ENCODE measurements around the gene ZBTB20. TPM values are rescaled to one million over a fixed set of nuclear protein-coding genes. Genes with fewer than 3 reads are reported as not detected.
"Not testable (repeated sequence)": the region's sequence is repeated elsewhere in the genome, so short reads cannot be mapped to it uniquely, and the experiment has no call there.

ZBTB20 gene
- total RNA-seq, 1 experiment from 2014 or later = 0.62 TPM

- H3K36me3 ChIP-seq (replicated peaks; ENCODE audit: control insufficient read depth, insufficient read depth, low read length) = no peaks in the 10 kb centered on the region
- no peaks in the 10 kb centered on the region for H3K27me3 ChIP-seq (ENCODE audit: control insufficient read depth, insufficient read depth, low read length)
- no peak for DNase-seq
- H3K4me3 ChIP-seq (ENCODE audit: insufficient read depth, low read depth, low read length) = no peak overlapping the region
Measured at GRCh38 chr3:114709102-114709501, 438.0 kb downstream of the ZBTB20 start.

- no peaks in the 10 kb centered on the region for H3K36me3 ChIP-seq (replicated peaks; ENCODE audit: control insufficient read depth, insufficient read depth, low read length)
- H3K27me3 ChIP-seq (ENCODE audit: control insufficient read depth, insufficient read depth, low read length) = no peaks in the 10 kb centered on the region
- DNase-seq = no peak
- H3K4me3 ChIP-seq (ENCODE audit: insufficient read depth, low read depth, low read length) = no peak overlapping the region
Measured at GRCh38 chr3:114707252-114707860, 439.7 kb downstream of the ZBTB20 start.

DNA sequence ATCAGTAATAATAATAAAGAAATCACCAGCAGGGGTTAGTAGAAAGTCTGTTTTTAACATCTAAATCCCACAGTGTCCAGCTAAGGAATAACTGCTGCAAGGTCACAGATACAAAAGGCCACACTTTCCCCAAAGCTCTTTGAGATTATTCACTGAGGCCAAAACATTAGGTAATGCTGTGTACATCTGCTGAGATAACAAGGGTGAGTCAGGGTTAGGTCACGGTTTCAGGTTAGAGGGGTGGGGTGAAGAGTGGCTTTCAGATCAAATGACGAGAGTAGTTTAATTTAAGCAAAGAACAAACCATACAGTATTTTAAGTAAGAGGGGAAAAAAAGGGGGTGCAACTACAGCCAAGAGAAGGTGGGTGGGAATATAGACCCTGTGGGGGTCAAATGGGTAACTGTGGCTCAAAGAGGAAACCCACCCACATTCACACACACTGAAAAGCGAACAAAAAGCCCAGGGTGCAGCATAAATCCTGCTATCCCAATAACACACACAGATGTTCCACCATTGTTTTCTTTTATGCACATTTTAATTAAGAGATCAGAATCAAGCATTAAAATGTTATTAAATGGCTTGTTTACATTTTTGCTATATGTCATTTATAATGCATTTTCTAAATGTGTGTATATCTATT is 440.4 kb downstream of the ZBTB20 start:
- no peak for DNase-seq
- H3K4me3 ChIP-seq (ENCODE audit: insufficient read depth, low read depth, low read length) = no peak overlapping the region

DNA sequence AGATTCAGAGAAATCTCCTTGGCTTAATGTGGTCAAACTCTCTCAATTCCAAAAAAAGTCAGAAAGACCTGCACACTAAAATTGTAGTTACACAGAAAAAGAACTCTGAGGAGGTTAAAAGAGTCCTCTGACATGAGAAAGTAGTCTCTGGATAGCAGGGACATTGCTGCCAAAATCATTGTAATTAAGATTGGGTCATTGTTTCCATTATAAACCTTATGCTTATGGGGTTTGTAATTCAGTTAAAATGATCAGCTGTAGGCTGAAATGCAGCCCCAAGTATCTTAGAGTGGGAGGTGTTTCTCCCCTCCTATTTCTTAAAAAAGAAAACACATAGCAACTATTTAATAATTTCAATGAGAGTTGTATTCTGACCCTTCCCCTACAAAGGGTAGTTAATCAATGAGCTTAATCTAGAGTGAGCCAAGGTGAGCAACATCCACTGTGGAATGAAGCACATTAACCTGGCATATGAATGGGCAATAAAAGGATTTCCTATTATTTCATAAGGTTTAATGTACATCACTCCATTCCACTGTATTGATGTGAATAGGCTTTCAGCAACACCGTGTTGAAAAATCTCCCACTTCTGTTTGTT is 446.4 kb downstream of the ZBTB20 start:
- no peak for DNase-seq
- Histone ChIP-seq H3K27me3 (ENCODE audit: control insufficient read depth, insufficient read depth, low read length) (no peaks in the 10 kb centered on the region), H3K36me3 (replicated peaks; ENCODE audit: control insufficient read depth, insufficient read depth, low read length) (no peaks in the 10 kb centered on the region), H3K4me3 (ENCODE audit: insufficient read depth, low read depth, low read length) (no peak overlapping the region)

More for the DNA sequence above, 440.4 kb downstream of the ZBTB20 start:
- Histone ChIP-seq H3K27me3 (ENCODE audit: control insufficient read depth, insufficient read depth, low read length) (no peaks in the 10 kb centered on the region), H3K36me3 (replicated peaks; ENCODE audit: control insufficient read depth, insufficient read depth, low read length) (no peaks in the 10 kb centered on the region)

GRCh38 chr3:114698146-114699105 is 448.7 kb downstream of the ZBTB20 start:
- no peaks in the 10 kb centered on the region for H3K27me3 ChIP-seq (ENCODE audit: control insufficient read depth, insufficient read depth, low read length)
- no peak overlapping the region for H3K4me3 ChIP-seq (ENCODE audit: insufficient read depth, low read depth, low read length)
- H3K36me3 ChIP-seq (replicated peaks; ENCODE audit: control insufficient read depth, insufficient read depth, low read length) = no peaks in the 10 kb centered on the region
- DNase-seq = no peak

DNA sequence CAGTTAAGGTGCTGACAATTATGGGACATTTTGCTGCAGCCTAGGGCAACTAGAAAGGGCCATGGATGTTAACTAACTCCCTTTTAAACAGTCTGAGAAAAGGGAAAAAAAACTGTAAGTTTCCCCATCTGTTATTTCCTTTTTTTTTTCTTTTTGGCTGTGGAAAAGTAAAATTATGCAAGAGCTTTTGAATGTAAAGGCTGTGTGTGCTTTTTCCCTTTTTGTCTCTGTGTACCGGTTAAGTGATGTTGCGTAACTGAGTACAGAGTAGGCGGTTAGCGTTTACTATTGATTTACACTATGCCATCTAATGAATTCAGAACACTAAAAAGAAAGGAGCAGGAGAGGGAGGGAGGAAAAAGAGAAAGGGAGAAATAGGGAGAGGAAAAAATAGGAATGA is 449.7 kb downstream of the ZBTB20 start:
- Histone ChIP-seq H3K27me3 (ENCODE audit: control insufficient read depth, insufficient read depth, low read length) (no peaks in the 10 kb centered on the region), H3K36me3 (replicated peaks; ENCODE audit: control insufficient read depth, insufficient read depth, low read length) (no peaks in the 10 kb centered on the region), H3K4me3 (ENCODE audit: insufficient read depth, low read depth, low read length) (no peak overlapping the region)
- no peak for DNase-seq

- DNase-seq = no peak
- H3K4me3 ChIP-seq (ENCODE audit: insufficient read depth, low read depth, low read length) = no peak overlapping the region
- no peaks in the 10 kb centered on the region for H3K36me3 ChIP-seq (replicated peaks; ENCODE audit: control insufficient read depth, insufficient read depth, low read length)
- no peaks in the 10 kb centered on the region for H3K27me3 ChIP-seq (ENCODE audit: control insufficient read depth, insufficient read depth, low read length)
Measured at GRCh38 chr3:114694251-114694650, 452.8 kb downstream of the ZBTB20 start.

- H3K27me3 ChIP-seq (ENCODE audit: control insufficient read depth, insufficient read depth, low read length) = no peaks in the 10 kb centered on the region
- H3K36me3 ChIP-seq (replicated peaks; ENCODE audit: control insufficient read depth, insufficient read depth, low read length) = no peaks in the 10 kb centered on the region
- DNase-seq = no peak
- no peak overlapping the region for H3K4me3 ChIP-seq (ENCODE audit: insufficient read depth, low read depth, low read length)
Measured at GRCh38 chr3:114691871-114692270, 455.2 kb downstream of the ZBTB20 start.

DNA sequence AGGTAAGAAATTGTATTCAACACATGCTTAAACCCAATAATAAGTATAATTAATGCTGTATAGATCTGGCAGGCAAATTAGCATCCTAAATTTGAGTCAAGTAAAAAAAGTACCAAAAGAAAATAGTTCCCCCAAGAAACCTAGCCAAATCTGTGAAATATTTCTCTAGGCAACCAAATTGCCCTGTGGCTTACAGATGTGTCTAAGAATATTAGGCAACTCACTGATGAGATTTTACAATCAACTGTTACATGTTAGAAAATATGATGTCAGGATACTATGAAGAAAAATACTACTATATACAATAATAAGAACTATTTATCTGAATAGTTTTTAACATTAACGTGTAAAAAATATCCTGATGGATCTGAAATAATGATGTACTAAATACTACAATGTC is 456.2 kb downstream of the ZBTB20 start:
- H3K4me3 ChIP-seq (ENCODE audit: insufficient read depth, low read depth, low read length) = no peak overlapping the region
- no peaks in the 10 kb centered on the region for H3K36me3 ChIP-seq (replicated peaks; ENCODE audit: control insufficient read depth, insufficient read depth, low read length)
- no peaks in the 10 kb centered on the region for H3K27me3 ChIP-seq (ENCODE audit: control insufficient read depth, insufficient read depth, low read length)
- no peak for DNase-seq

DNA sequence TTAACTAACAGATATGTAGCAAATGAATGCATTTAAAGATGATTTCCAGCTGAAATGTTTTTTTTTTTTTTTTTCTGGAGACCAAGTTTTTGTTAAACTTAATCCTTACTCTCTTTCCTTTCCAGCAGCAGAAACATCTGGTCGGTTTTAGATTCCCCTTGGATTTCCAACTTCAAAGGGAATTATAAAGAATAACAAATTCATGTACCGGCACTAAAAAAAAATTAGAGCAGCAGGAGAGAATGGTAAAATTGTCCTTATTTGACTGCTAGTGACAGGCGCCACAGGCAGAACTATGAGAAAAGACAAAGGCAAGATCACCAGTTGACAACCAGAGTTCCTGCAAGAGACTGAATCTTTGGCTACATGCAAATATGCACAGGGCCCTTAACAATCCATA is 459.9 kb downstream of the ZBTB20 start:
- Histone ChIP-seq H3K36me3 (replicated peaks; ENCODE audit: control insufficient read depth, insufficient read depth, low read length) (no peaks in the 10 kb centered on the region), H3K27me3 (ENCODE audit: control insufficient read depth, insufficient read depth, low read length) (no peaks in the 10 kb centered on the region), H3K4me3 (ENCODE audit: insufficient read depth, low read depth, low read length) (no peak overlapping the region)
- no peak for DNase-seq

DNA sequence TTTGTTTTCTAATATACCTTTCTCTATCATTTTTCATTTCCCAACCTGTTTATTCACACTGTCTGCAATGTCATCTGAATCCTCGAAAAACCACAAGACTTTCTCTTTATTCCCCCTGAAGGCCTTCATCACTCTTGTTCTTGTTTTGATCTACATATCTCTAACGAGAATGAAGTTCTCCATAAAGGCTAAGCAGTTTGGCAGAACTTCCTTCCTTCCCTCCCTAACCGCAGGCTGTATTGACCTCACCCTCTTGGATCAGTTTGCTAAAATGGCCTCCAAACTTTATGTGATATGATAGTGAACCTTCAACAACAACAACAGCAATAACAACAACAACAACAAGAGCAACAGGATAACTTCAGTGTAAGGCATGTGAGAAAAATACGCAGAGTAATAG is 460.5 kb downstream of the ZBTB20 start:
- H3K27me3 ChIP-seq (ENCODE audit: control insufficient read depth, insufficient read depth, low read length) = no peaks in the 10 kb centered on the region
- H3K4me3 ChIP-seq (ENCODE audit: insufficient read depth, low read depth, low read length) = no peak overlapping the region
- DNase-seq = no peak
- no peaks in the 10 kb centered on the region for H3K36me3 ChIP-seq (replicated peaks; ENCODE audit: control insufficient read depth, insufficient read depth, low read length)

DNA sequence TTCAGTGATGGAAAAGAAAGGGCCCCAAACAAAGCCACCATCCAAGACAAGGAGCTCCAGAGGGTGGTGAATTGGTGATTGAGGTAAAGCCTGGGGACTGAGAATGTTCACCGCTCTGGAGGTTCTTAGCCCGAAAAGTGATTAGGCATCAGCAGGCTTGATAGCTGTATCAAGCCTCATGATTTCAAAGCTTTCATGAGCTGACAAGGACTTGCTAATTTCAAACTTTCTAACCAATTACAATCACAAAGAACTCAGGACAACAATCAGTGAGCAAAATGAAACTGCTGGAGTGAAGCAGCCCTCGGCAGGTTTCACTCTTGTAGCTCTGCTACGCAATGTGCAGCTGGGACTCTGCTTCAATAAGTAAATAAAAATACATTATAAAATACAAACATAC is 461.9 kb downstream of the ZBTB20 start:
- Histone ChIP-seq H3K36me3 (replicated peaks; ENCODE audit: control insufficient read depth, insufficient read depth, low read length) (no peaks in the 10 kb centered on the region), H3K27me3 (ENCODE audit: control insufficient read depth, insufficient read depth, low read length) (no peaks in the 10 kb centered on the region), H3K4me3 (ENCODE audit: insufficient read depth, low read depth, low read length) (no peak overlapping the region)
- DNase-seq = no peak

- Histone ChIP-seq H3K4me3 (ENCODE audit: insufficient read depth, low read depth, low read length) (no peak overlapping the region), H3K36me3 (replicated peaks; ENCODE audit: control insufficient read depth, insufficient read depth, low read length) (no peaks in the 10 kb centered on the region), H3K27me3 (ENCODE audit: control insufficient read depth, insufficient read depth, low read length) (no peaks in the 10 kb centered on the region)
- DNase-seq = no peak
Measured at GRCh38 chr3:114680299-114680698, 466.8 kb downstream of the ZBTB20 start.

DNA sequence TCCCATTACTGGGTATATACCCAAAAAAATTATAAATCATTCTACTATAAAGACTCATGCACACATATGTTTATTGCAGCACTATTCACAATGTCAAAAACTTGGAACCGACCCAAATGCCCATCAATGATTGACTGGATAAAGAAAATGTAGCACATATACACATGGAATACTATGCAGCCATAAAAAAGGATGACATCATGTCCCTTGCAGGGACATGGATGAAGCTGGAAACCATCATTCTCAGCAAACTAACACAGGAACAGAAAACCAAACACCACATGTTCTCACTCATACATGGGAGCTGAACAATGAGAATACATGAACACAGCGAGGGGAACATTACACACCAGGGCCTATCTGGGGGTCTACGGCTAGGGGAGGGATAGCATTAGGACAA is 467.3 kb downstream of the ZBTB20 start:
- not testable (repeated sequence) for DNase-seq; H3K27me3 ChIP-seq (ENCODE audit: control insufficient read depth, insufficient read depth, low read length); H3K36me3 ChIP-seq (replicated peaks; ENCODE audit: control insufficient read depth, insufficient read depth, low read length); H3K4me3 ChIP-seq (ENCODE audit: insufficient read depth, low read depth, low read length)
